Muscle layer of colon (tissue), 2 donors: ENCODE results near the gene FBXL16.
"Not testable (repeated sequence)": the region's sequence is repeated elsewhere in the genome, so short reads cannot be mapped to it uniquely, and the experiment has no call there.

Experiments used
- H3K27ac ChIP-seq: one replicate; pipeline ENCODE4 v1.7.0; 2013; ENCODE audit warnings: low read depth, mild to moderate bottlenecking, low read length, moderate library complexity
- H3K27me3 ChIP-seq, 2 donors: one replicate each; pipeline ENCODE4 v1.7.0; 2013; ENCODE audit warnings: low read length in 2 of 2, mild to moderate bottlenecking in 2 of 2; ENCODE audit not compliant: insufficient read depth in 2 of 2, control insufficient read depth in 1 of 2
- H3K36me3 ChIP-seq: one replicate; pipeline ENCODE4 v1.7.0; 2013; ENCODE audit warnings: mild to moderate bottlenecking, low read length; ENCODE audit not compliant: insufficient read depth
- H3K4me1 ChIP-seq: one replicate; pipeline ENCODE4 v1.7.0; 2013; ENCODE audit warnings: mild to moderate bottlenecking, low read length; ENCODE audit not compliant: insufficient read depth
- H3K4me3 ChIP-seq, 2 donors: one replicate each; pipeline ENCODE4 v1.7.0; 2013; ENCODE audit warnings: low read length in 2 of 2, low read depth in 1 of 2, mild to moderate bottlenecking in 1 of 2, moderate library complexity in 1 of 2
- H3K9ac ChIP-seq: one replicate; pipeline ENCODE4 v1.7.0; 2013; ENCODE audit warnings: low read length
- H3K9me3 ChIP-seq: one replicate; pipeline ENCODE4 v1.7.0; 2013; ENCODE audit warnings: mild to moderate bottlenecking, low read length
- donor health status: abdominal sarcoma.
- donor health status: Adenocarcinoma of cecum.

The FBXL16 gene

DNA sequence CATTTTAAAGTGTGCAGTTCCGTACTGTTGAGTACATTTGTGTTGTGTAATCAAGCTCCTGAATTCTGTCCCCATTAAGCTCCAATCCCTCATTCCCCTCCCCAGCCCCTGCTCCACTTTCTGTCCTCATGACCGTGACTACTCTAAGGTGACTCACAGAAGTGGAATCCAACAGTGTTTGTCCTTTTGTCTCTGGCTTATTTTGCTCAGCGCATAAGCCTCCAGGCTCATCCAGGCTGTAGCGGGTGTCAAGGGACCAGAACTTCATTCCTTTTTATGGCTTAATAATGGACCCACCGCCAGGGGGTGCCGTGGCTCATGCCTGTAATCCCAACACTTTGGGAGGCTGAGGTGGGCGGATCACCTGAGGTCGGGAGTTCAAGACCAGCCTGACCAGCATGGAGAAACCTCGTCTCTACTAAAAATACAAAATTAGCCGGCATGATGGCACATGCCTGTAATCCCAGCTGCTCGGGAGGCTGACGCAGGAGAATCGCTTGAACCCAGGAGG, 7.2 kb upstream of the FBXL16 start:
- not testable (repeated sequence) for H3K27ac ChIP-seq, H3K36me3 ChIP-seq, H3K9ac ChIP-seq, H3K4me3 ChIP-seq, H3K9me3 ChIP-seq
- peaks cover 15% of the 10 kb centered on the region for H3K4me1 ChIP-seq
- H3K27me3 ChIP-seq, result peaks cover 37 to 59% of the 10 kb centered on the region in 2 donors

DNA sequence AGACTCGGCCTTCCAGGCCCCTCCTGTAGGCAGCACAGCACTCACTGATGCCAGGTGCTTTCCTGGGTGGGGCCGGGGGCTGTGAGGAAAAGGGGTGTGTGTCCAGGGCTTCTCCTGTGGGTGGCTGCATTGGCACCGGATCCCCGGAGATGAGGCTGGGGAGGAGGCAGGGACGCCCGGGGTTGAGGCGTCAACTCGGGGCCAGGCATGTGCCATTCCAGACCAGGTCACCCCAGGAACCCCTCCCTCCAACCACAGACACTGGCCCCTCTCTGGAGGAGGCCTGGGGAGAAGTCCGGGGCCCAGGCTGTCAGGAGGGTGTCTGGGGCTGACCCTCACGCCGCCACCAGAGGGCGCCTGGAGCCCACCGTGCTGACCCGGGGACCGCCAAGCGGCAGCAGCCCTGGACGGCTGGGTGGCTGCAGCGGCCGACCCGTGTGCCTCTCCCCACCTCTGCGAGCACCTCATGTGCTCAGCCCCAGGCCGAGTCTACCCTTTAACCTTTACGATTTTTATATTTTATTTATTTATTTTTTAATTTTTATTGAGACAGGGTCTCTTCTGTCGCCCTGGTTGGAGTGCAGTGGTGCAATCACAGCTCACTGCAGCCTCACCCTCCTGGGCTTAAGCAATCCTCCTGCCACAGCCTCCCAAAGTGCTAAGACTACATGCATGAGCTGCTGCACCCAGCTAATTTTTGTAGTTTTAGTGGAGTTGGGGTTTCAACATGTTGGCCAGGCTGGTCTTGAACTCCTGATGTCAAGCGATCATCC, 6.1 kb upstream of the FBXL16 start:
- H3K4me1 ChIP-seq, result peaks cover 15% of the 10 kb centered on the region
- no peak overlapping the region for H3K4me3 ChIP-seq
- no peaks in the 10 kb centered on the region for H3K9me3 ChIP-seq
- no peak overlapping the region for H3K9ac ChIP-seq
- no peak overlapping the region for H3K27ac ChIP-seq
- peaks cover 45 to 65% of the 10 kb centered on the region in 2 donors for H3K27me3 ChIP-seq
- no peaks in the 10 kb centered on the region for H3K36me3 ChIP-seq

DNA sequence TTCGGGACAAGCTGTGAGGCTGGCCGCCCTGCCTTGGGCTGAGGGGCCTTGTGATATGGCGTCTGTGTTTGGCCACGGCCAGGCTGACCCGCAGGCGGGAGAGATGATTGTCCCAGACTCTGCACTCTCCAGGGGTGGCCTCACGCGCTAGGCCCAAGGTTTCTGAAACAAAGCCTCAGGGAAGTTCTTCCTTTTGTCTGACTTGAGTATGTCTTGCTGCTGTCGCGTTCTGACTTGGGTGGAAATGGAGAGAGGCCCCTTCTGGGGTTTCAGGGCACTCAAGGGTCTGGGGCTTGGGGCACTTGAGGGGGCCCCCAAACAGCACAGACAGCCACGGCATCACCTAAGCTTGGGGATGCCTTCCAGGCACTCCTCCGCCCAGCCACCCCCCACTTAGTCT, 5.5 kb upstream of the FBXL16 start:
- H3K27me3 ChIP-seq, result peaks cover 45 to 65% of the 10 kb centered on the region in 2 donors
- no peaks in the 10 kb centered on the region for H3K36me3 ChIP-seq
- no peaks in the 10 kb centered on the region for H3K9me3 ChIP-seq
- no peak overlapping the region for H3K4me3 ChIP-seq
- H3K9ac ChIP-seq, result no peak overlapping the region
- H3K4me1 ChIP-seq, result peaks cover 9% of the 10 kb centered on the region
- H3K27ac ChIP-seq, result no peak overlapping the region

DNA sequence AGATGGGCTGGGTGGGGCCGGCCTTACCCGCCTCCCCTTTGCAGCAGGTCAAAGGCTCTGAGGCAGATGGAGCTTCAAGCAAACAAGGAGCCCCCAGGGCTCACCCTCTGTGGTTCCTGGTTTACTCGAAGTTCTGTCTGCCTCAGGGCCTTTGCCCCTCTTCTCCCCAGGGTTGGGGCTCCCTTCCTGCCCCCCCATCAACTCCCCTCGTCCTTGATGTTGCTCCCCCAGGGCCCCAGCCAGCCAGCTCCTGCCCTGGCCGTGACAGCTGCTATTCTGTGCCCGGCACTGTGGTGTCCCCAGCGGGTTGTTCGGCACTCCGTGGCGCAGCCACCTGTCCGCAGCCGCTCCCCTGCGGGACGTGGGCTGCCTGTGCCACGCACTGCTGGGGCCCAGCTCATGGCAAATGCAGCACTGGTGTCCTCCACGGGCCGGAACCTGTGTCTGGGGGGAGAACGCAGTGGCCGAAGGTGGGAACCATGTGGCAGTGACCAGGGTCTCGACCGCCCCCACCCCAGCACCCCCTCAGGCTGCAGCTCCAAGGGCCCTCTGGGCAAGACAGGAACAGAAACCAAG, 5.0 kb upstream of the FBXL16 start:
- Histone ChIP-seq H3K9ac (no peak overlapping the region), H3K36me3 (no peaks in the 10 kb centered on the region), H3K4me1 (peaks cover 4% of the 10 kb centered on the region), H3K27me3 (peaks cover 45 to 63% of the 10 kb centered on the region in 2 donors), H3K9me3 (no peaks in the 10 kb centered on the region), H3K27ac (no peak overlapping the region), H3K4me3 (no peak overlapping the region)

DNA sequence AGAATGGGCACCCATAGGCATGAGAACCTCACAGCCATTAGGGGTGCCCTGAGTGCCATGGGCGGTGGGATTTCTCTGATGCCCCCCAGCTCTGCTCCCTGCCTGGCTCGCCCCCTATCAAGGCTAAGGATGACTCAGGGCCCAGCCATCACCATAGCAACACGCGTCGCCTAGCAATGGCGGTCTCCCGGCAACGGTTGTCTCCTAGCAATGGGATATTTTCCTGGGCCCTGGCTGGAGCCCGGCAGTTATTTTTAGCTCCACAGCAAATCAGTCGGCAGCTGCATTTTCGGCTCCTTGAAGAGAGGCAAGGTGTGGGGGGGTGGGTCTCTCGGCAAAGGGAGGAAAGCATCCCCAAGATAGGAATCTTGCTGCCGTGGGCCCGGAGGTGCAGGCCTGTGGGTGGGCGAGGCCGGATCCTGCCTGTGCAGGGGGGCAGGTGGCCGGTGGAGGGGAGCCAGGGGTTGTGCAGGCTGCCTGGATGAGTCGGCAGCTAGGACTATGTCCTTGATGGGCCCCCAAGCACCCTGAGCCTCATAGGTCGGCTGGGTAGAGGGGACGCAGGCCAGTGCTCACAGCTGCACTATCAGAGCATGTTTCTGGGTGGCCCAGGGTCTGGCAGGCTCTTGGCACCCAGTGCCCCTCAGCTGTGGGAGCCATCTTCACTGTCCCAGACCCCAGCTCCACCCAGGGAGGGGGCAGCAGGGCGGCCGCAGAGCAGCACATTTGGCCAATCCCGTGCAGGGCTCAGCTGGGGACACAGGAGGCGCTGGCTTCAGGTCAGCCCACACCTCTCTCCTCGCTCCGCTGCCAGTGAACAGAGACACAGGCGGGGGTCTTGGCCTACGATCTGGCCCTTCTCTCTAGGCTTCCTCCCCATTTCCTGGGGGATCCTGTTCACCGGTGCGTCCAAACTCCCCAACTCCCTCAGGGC, 4.2 kb upstream of the FBXL16 start:
- no peak overlapping the region for H3K9ac ChIP-seq
- peaks cover 3% of the 10 kb centered on the region for H3K4me1 ChIP-seq
- H3K36me3 ChIP-seq, result no peaks in the 10 kb centered on the region
- H3K4me3 ChIP-seq, result no peak overlapping the region
- H3K27me3 ChIP-seq, result peaks cover 45 to 66% of the 10 kb centered on the region in 2 donors
- no peaks in the 10 kb centered on the region for H3K9me3 ChIP-seq
- H3K27ac ChIP-seq, result no peak overlapping the region

DNA sequence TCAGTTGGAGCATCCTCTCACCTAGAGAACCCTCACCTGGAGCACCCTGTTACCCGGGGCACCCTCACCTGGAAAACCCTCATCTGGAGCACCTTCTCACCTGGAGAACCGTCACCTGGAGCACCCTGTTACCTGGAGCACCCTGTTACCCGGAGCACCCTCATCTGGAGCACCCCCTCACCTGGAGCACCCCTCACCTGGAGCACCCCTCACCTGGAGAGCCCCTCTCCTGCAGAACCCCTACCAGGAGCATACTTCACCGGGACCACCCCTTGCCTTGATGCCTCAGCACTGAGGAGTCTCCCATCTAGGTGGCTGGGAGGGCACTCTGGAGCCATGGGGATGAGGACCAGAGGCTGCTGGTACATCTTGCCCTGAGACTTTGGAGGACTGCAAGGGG, 3.4 kb upstream of the FBXL16 start:
- H3K4me3 ChIP-seq, result no peak overlapping the region
- no peaks in the 10 kb centered on the region for H3K9me3 ChIP-seq
- H3K9ac ChIP-seq, result no peak overlapping the region
- H3K36me3 ChIP-seq, result no peaks in the 10 kb centered on the region
- peaks cover 50 to 69% of the 10 kb centered on the region in 2 donors for H3K27me3 ChIP-seq
- H3K4me1 ChIP-seq, result no peaks in the 10 kb centered on the region
- no peak overlapping the region for H3K27ac ChIP-seq

DNA sequence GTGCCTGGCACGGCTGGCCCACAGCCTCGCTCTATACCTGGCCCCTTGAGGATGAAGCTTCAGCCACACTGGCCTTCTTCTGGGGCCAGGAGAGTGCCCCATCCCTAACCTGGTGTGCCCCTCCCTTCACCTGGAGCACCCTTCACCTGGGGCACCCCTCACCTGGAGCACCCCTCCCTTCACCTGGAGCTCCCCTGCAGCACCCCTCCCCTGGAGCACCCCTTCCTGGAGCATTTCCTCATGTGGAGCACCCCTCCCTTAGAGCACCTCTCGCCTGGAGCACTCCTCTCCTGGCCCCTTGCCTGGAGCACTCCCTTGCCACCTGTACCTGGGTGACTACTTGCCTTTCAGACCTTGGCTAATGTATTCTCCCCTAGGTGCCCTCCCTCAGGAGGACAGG, 2.4 kb upstream of the FBXL16 start:
- no peaks in the 10 kb centered on the region for H3K4me1 ChIP-seq
- H3K36me3 ChIP-seq, result no peaks in the 10 kb centered on the region
- H3K4me3 ChIP-seq, result no peak overlapping the region
- H3K9me3 ChIP-seq, result no peaks in the 10 kb centered on the region
- H3K9ac ChIP-seq, result no peak overlapping the region
- H3K27me3 ChIP-seq, result peaks cover 57 to 79% of the 10 kb centered on the region in 2 donors
- no peak overlapping the region for H3K27ac ChIP-seq

DNA sequence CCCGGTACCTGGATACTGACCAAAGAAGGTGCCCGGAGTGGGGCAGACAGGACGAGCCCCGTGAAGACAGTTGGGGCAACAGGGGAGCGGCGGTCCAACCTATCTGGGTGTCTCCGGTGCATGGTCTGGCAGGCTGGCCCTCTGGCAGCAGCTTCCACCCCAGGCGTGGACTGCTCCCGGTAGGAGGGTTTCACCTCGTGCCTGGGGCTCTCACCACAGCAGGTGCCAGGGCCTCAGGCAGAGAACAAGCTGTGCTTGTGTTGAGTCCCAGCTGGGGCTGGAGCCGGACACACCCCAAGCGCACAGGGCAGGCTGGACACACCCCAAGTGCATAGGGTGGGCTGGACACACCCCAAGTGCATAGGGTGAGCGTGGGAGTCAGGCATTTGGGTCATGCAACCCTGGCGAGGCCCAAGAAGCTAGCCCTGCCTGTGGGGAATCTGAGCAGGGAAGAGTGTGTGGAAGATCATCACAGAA, 1.5 kb upstream of the FBXL16 start:
- H3K4me3 ChIP-seq, result no peak overlapping the region
- no peak overlapping the region for H3K27ac ChIP-seq
- H3K27me3 ChIP-seq, result peaks cover 59 to 88% of the 10 kb centered on the region in 2 donors
- no peaks in the 10 kb centered on the region for H3K9me3 ChIP-seq
- no peak overlapping the region for H3K9ac ChIP-seq
- no peaks in the 10 kb centered on the region for H3K4me1 ChIP-seq
- no peaks in the 10 kb centered on the region for H3K36me3 ChIP-seq

DNA sequence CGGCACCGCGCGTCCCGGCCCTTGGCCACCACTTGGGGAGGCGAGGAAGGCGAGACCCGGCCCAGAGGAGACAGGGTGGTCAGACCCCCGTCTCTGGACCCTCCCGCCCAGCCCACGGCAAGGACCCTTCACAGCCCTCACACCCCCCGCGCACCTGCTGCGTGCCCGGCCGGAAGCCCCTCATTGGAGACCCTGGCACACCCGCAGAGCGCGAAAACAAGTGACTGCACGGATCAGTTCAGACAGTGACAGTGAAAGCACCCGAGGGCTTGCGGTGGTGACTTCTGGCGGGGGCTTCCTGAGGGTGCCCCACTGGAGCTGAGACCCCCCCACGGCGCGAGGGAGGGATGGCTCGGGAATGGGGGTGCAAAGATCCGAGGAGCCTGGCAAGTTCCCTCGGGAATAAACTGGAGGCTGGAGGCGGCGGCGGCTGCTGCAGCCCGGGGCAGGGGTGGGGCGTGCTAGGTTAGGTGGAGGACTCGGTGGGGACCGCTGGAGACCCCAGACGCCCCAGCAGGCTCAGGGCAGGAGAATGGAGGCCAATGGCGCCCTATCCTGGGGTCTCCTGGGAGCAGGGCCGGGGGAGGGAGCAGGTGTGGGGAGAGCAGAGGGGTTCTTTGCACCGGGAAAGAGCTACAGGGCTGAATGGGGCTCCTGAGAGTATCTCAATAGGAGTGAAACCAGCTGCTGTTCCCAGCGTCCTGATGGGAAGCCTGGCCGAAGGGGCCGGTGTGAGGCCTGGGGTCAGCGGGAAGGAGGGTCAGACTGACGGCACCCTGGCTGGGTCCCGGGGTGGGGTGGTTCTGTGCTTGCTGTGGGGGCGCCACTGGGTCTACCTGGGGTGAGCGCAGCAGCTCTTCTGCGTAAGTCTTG, 824 bp upstream of the FBXL16 start:
- Histone ChIP-seq H3K27ac (no peak overlapping the region), H3K36me3 (no peaks in the 10 kb centered on the region), H3K4me3 (no peak overlapping the region), H3K27me3 (peaks cover 57 to 92% of the 10 kb centered on the region in 2 donors), H3K4me1 (no peaks in the 10 kb centered on the region), H3K9ac (no peak overlapping the region), H3K9me3 (no peaks in the 10 kb centered on the region)

DNA sequence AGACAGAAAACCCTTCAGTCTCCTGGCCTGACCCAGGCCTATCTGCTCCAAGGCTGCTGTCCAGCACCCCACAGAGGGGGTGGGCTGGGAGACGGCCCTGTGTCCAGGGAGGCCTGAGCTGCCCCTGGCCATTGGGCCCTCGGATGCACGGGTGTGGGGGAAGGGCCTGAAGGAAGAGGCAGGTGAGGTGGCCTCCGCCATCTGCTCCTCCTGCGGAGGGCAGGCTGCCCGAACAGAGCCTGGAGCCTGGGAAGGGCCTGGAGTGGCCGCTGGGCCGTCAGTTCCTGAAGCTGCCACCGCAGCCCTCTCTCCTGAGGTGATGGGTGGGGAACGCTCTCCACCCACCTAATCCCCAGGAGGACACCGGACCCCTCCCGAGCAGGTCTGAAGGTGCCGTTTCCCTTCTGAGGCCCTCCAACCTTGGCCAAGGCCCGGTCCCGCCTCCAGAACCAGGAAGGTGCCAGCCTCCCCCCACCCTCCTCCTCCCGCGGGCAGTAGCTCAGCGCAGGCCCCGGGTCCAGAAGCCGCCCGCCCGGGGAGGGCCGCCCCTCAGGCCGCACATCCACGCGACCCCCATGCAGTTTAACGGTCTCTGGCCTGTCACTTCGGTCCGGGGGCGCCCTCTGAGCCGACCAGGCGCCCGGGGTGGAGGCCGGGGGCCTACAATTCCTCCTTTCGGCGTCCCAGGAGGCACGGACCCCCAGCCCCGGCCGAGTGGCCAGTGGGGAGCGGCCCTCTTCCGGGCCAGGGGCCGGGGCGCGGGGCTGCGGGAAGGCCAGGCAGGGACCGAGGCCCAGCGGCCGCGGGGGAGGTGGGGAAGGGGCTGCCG, 835 bp downstream of the FBXL16 start:
- no peaks in the 10 kb centered on the region for H3K36me3 ChIP-seq
- no peaks in the 10 kb centered on the region for H3K9me3 ChIP-seq
- no peak overlapping the region for H3K4me3 ChIP-seq
- peaks cover 41 to 91% of the 10 kb centered on the region in 2 donors for H3K27me3 ChIP-seq
- no peak overlapping the region for H3K27ac ChIP-seq
- no peaks in the 10 kb centered on the region for H3K4me1 ChIP-seq
- H3K9ac ChIP-seq, result no peak overlapping the region
